ENCODE results near the gene IFI44L. TPM values are rescaled to one million over a fixed set of nuclear protein-coding genes. Genes with fewer than 3 reads are reported as not detected.

Gene IFI44L
- total RNA-seq, 4 donors from 2014 or later: 4.3 to 15.4 (median 9.6) TPM

DNA sequence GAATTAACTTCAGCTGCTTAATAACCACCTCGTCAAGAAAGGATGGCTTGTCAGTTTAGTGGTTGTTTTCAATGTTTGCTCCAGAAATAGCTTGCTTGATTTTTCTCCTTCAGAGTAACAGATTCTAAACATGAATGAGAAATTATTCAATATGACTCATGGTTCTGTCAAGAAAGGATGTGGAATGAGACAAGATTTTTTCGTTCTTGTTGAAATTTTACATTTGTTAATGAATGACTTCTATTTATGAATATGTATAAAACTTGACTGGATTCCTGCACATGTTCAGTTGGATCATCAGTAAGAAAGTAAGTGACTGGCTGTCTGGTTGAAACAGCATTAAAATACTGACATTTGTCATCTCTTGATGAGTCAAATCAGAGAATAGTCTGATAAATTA is 67.7 kb downstream of the IFI44L start:
- intact Hi-C loops (cut with DNase I): no loop called here
- Histone ChIP-seq H3K9me3 (no peaks in the 10 kb centered on the region), H3K27ac (replicated peaks in 1 of 4) (no peak overlapping the region), H3K36me3 (no peaks in the 10 kb centered on the region), H3K4me3 (no peak overlapping the region), H3K27me3 (no peaks in the 10 kb centered on the region), H3K4me1 (peaks cover 0 to 5% (median 0%) of the 10 kb centered on the region in 4 donors)
- TF ChIP-seq POLR2AphosphoS5 (IDR thresholded peaks at IDR 0.05) (no peak), EP300 (IDR thresholded peaks at IDR 0.05) (no peak), POLR2A (IDR thresholded peaks at IDR 0.05; ENCODE audit: low read depth) (no peak)
- TF ChIP-seq, protein P1, sequence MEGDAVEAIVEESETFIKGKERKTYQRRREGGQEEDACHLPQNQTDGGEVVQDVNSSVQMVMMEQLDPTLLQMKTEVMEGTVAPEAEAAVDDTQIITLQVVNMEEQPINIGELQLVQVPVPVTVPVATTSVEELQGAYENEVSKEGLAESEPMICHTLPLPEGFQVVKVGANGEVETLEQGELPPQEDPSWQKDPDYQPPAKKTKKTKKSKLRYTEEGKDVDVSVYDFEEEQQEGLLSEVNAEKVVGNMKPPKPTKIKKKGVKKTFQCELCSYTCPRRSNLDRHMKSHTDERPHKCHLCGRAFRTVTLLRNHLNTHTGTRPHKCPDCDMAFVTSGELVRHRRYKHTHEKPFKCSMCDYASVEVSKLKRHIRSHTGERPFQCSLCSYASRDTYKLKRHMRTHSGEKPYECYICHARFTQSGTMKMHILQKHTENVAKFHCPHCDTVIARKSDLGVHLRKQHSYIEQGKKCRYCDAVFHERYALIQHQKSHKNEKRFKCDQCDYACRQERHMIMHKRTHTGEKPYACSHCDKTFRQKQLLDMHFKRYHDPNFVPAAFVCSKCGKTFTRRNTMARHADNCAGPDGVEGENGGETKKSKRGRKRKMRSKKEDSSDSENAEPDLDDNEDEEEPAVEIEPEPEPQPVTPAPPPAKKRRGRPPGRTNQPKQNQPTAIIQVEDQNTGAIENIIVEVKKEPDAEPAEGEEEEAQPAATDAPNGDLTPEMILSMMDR (IDR thresholded peaks at IDR 0.05): no peak
- no peak for DNase-seq (ENCODE audit: extremely low spot score)
- 58% methylated on average over 2 of the region's 2 CpGs for WGBS

GRCh38 chr1:78688697-78689096 is 68.4 kb downstream of the IFI44L start:
- intact Hi-C loops (cut with DNase I): no loop called here
- H3K27ac ChIP-seq (replicated peaks in 1 of 4): no peak overlapping the region
- H3K4me1 ChIP-seq: peaks cover 0 to 5% (median 0%) of the 10 kb centered on the region in 4 donors
- H3K4me3 ChIP-seq: no peak overlapping the region
- H3K36me3 ChIP-seq: no peaks in the 10 kb centered on the region
- H3K27me3 ChIP-seq: no peaks in the 10 kb centered on the region
- H3K9me3 ChIP-seq: no peaks in the 10 kb centered on the region
- DNase-seq (ENCODE audit: extremely low spot score): no peak
- TF ChIP-seq, protein P1 (IDR thresholded peaks at IDR 0.05): peak in 2 of 3 experiments; percentile 5 to 12
- no peak for TF ChIP-seq POLR2A (IDR thresholded peaks at IDR 0.05; ENCODE audit: low read depth)

DNA sequence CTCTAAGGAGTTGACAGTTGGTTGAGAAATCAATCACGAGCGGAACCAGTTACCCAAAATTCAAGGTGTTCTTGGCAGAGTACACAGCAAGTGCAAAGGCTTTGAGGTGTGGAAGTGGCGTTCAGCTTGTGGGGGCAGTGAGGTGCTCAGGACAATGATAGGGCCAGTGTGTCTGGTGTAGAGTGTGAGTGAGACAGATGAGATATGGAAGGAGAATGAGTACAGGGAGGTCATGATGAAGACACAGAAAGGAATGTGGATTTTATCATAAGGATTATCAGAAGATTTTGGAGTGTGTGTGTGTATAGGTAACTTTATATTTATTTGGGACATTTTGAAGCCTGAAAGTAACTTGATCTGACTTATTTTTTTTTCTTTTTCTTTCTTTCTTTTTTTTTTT is 70.3 kb downstream of the IFI44L start:
- Histone ChIP-seq H3K4me1 (peaks cover 0 to 5% (median 0%) of the 10 kb centered on the region in 4 donors), H3K9me3 (no peaks in the 10 kb centered on the region), H3K36me3 (no peaks in the 10 kb centered on the region), H3K27ac (replicated peaks in 1 of 4) (no peak overlapping the region), H3K27me3 (no peaks in the 10 kb centered on the region), H3K4me3 (no peak overlapping the region)
- intact Hi-C loops (cut with DNase I): no loop called here
- DNase-seq (ENCODE audit: extremely low spot score): no peak
- 93% methylated on average over 3 of the region's 3 CpGs for WGBS
- TF ChIP-seq, protein P1 (IDR thresholded peaks at IDR 0.05): no peak
- TF ChIP-seq EP300 (IDR thresholded peaks at IDR 0.05) (no peak), POLR2AphosphoS5 (IDR thresholded peaks at IDR 0.05) (no peak), POLR2A (IDR thresholded peaks at IDR 0.05; ENCODE audit: low read depth) (no peak)

GRCh38 chr1:78691995-78692747 is 71.9 kb downstream of the IFI44L start:
- no peaks in the 10 kb centered on the region for H3K9me3 ChIP-seq
- TF ChIP-seq, protein P1 (IDR thresholded peaks at IDR 0.05): no peak
- no peak for TF ChIP-seq POLR2AphosphoS5 (IDR thresholded peaks at IDR 0.05)
- TF ChIP-seq POLR2A (IDR thresholded peaks at IDR 0.05; ENCODE audit: low read depth): no peak
- no peak for TF ChIP-seq EP300 (IDR thresholded peaks at IDR 0.05)
- no peak overlapping the region for H3K27ac ChIP-seq (replicated peaks in 1 of 4)
- DNase-seq (ENCODE audit: extremely low spot score): no peak
- intact Hi-C loops (cut with DNase I): no loop called here
- H3K4me3 ChIP-seq: no peak overlapping the region
- no peaks in the 10 kb centered on the region for H3K27me3 ChIP-seq
- peaks cover 0 to 5% (median 0%) of the 10 kb centered on the region in 4 donors for H3K4me1 ChIP-seq
- no peaks in the 10 kb centered on the region for H3K36me3 ChIP-seq
- 77% methylated on average over 4 of the region's 4 CpGs for WGBS

Other genes with a start within 250 kb of the IFI44L start
- 1 to 10 TPM; 2.1 to 3.8 (median 2.8) TPM for gene PTGFR, start 129.5 kb upstream of the IFI44L start, total RNA-seq
- 10 to 100 TPM in 3 of 4 donors, 1 to 10 TPM in 1; 6.7 to 12.5 (median 10.9) TPM for gene IFI44, start 29.4 kb downstream of the IFI44L start, total RNA-seq